Right lobe of liver (tissue), 4 donors: ENCODE measurements around the gene NVL.

Source experiments
- POLR2A ChIP-seq: fragments of 450-650 bp; IDR thresholded peaks from one replicate; pipeline ENCODE4 v1.6.1; 2017; ENCODE audit warnings: antibody characterized with exemption, mild to moderate bottlenecking
- TF ChIP-seq, protein P1 (sequence below), 4 donors: fragments of 200-600 bp in 3 of 4; fragments of 450-650 bp in 1 of 4; IDR thresholded peaks; one replicate each; pipeline versions ENCODE4 v1.5.1 to v1.8.0; 2016 to 2022; ENCODE audit warnings: antibody characterized with exemption in 4 of 4, mild to moderate bottlenecking in 2 of 4
- donor health status: DM: no; HTN: no; CAD: no.
- donor health status: DM: no; HTN: no; CAD: no.
- donor health status: DM: no; HTN: yes; CAD: no.

DNA sequence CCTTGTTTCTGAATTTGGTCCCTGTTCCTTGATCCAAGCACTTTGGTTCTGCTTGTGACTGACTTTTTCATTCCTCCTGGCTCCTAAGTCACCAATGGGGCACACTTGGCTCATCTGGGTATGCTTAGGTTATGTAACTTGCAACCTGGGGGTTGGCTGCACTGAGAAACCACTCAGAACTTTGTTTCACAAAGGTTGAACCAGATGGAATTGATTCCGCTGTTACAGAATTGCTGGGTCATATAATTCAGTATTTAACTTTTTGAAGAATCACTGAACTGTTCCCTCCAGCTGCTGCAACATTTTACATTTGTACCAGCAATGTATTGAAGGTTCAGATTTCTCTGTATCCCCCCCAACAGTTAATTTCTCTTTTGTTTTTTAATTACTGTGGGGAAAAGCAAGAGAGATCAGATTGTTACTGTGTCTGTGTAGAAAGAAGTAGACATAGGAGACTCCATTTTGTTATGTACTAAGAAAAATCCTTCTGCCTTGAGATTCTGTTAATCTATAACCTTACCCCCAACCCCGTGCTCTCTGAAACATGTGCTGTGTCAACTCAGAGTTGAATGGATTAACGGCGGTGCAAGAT is 9.6 kb upstream of the NVL start:
- TF ChIP-seq, protein P1, sequence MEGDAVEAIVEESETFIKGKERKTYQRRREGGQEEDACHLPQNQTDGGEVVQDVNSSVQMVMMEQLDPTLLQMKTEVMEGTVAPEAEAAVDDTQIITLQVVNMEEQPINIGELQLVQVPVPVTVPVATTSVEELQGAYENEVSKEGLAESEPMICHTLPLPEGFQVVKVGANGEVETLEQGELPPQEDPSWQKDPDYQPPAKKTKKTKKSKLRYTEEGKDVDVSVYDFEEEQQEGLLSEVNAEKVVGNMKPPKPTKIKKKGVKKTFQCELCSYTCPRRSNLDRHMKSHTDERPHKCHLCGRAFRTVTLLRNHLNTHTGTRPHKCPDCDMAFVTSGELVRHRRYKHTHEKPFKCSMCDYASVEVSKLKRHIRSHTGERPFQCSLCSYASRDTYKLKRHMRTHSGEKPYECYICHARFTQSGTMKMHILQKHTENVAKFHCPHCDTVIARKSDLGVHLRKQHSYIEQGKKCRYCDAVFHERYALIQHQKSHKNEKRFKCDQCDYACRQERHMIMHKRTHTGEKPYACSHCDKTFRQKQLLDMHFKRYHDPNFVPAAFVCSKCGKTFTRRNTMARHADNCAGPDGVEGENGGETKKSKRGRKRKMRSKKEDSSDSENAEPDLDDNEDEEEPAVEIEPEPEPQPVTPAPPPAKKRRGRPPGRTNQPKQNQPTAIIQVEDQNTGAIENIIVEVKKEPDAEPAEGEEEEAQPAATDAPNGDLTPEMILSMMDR (IDR thresholded peaks at IDR 0.05): no peak
- no peak for TF ChIP-seq POLR2A
